ENCODE results near the gene ZC3H7A.

GRCh38 chr16:11705311-11706025 lies 91.6 kb downstream of the ZC3H7A start:
- TF ChIP-seq GATA3 (IDR thresholded peaks at IDR 0.05; ENCODE audit: low read depth, low read length) (no peak), GATA2 (IDR thresholded peaks at IDR 0.05; ENCODE audit: low read depth, low read length) (no peak)

All from SH-SY5Y (cell line).